Progenitor cell of endocrine pancreas (in vitro differentiated cells): ENCODE data around the gene DNAJC3. TPM values are rescaled to one million over a fixed set of nuclear protein-coding genes. Genes with fewer than 3 reads are reported as not detected.
A peak's percentile ranks its signal among the peaks of the same experiment; 100 is the strongest.

Experiments used
- DNase-seq: peaks from one replicate; pipeline ENCODE4 v3.0.0; 2021; ENCODE audit warnings: low spot score; ENCODE audit not compliant: unreplicated experiment
- H3K27ac Mint-ChIP-seq: 2 replicates; pipeline ENCODE4 v1.8.0; 2021; ENCODE audit warnings: mild to moderate bottlenecking, moderate library complexity, mixed read lengths
- H3K27me3 Mint-ChIP-seq: 2 replicates; pipeline ENCODE4 v1.8.0; 2021; ENCODE audit warnings: mixed read lengths
- H3K36me3 Mint-ChIP-seq: 2 replicates; pipeline ENCODE4 v1.8.0; 2022; ENCODE audit warnings: mixed read lengths; ENCODE audit not compliant: insufficient read depth
- H3K4me1 Mint-ChIP-seq: 2 replicates; pipeline ENCODE4 v1.8.0; 2021; ENCODE audit warnings: low read depth, mixed read lengths
- H3K4me3 Mint-ChIP-seq: 2 replicates; pipeline ENCODE4 v1.8.0; 2021; ENCODE audit warnings: low read depth, mild to moderate bottlenecking, moderate library complexity, mixed read lengths
- H3K9me3 Mint-ChIP-seq: 2 replicates; pipeline ENCODE4 v1.8.0; 2021; ENCODE audit warnings: low read depth, mixed read lengths
- CTCF ChIP-seq: fragments of 200-600 bp; sonication (generic); IDR thresholded peaks from one replicate; pipeline ENCODE4 v1.5.0; 2021; ENCODE audit warnings: antibody characterized with exemption, mild to moderate bottlenecking; ENCODE audit not compliant: unreplicated experiment
- total RNA-seq: library from RNA; stranded (reverse); gene quantifications from 2 replicates; pipeline ENCODE4 v1.2.1, GENCODE V29; 2021

The DNAJC3 gene
- total RNA-seq, 1 donor from 2014 or later, result 31.7 TPM

- Mint-ChIP-seq H3K27me3 (no peaks in the 10 kb centered on the region), H3K27ac (peak overlapping the region; percentile 93), H3K36me3 (peaks cover 5% of the 10 kb centered on the region), H3K9me3 (no peaks in the 10 kb centered on the region), H3K4me3 (peak overlapping the region; percentile 90), H3K4me1 (peaks cover 18% of the 10 kb centered on the region)
- peak; percentile 37 for DNase-seq
- no peak for TF ChIP-seq CTCF
Observed at GRCh38 chr13:95643936-95644598, 32.9 kb upstream of the DNAJC3 start.

- H3K9me3 Mint-ChIP-seq, result no peaks in the 10 kb centered on the region
Observed at GRCh38 chr13:95644601-95645052, 32.3 kb upstream of the DNAJC3 start, which contains the start of gene DZIP1. Gene DZIP1 (minus strand): TSS chr13:95644706. CDS start chr13:95642029, 2,677 bp downstream.

GRCh38 chr13:95647321-95647720 is 29.6 kb upstream of the DNAJC3 start:
- peaks cover 6% of the 10 kb centered on the region for H3K4me1 Mint-ChIP-seq
- no peak for TF ChIP-seq CTCF
- H3K27me3 Mint-ChIP-seq, result no peaks in the 10 kb centered on the region
- H3K27ac Mint-ChIP-seq, result no peak overlapping the region
- H3K36me3 Mint-ChIP-seq, result no peaks in the 10 kb centered on the region
- DNase-seq, result no peak
- H3K4me3 Mint-ChIP-seq, result no peak overlapping the region
- peaks cover 6% of the 10 kb centered on the region for H3K9me3 Mint-ChIP-seq

More at GRCh38 chr13:95644601-95645052, 32.3 kb upstream of the DNAJC3 start, which contains the start of gene DZIP1:
- peak within 1 kb of the TSS; percentile 93 for H3K27ac Mint-ChIP-seq
- TF ChIP-seq CTCF, result no peak
- H3K4me1 Mint-ChIP-seq, result peaks cover 18% of the 10 kb centered on the region
- H3K4me3 Mint-ChIP-seq, result peak within 1 kb of the TSS; percentile 90
- no peaks in the 10 kb centered on the region for H3K27me3 Mint-ChIP-seq
- H3K36me3 Mint-ChIP-seq, result peaks cover 5% of the 10 kb centered on the region
- peak; percentile 59 for DNase-seq

GRCh38 chr13:95650696-95651095 is 26.2 kb upstream of the DNAJC3 start:
- Mint-ChIP-seq H3K27me3 (peaks cover 8% of the 10 kb centered on the region), H3K4me3 (no peak overlapping the region), H3K27ac (no peak overlapping the region)

GRCh38 chr13:95652244-95652764 is 24.6 kb upstream of the DNAJC3 start:
- Mint-ChIP-seq H3K4me3 (no peak overlapping the region), H3K27me3 (peaks cover 8% of the 10 kb centered on the region), H3K27ac (no peak overlapping the region), H3K9me3 (peaks cover 6% of the 10 kb centered on the region), H3K36me3 (no peaks in the 10 kb centered on the region), H3K4me1 (peaks cover 3% of the 10 kb centered on the region)
- no peak for TF ChIP-seq CTCF
- no peak for DNase-seq

More at GRCh38 chr13:95650696-95651095, 26.2 kb upstream of the DNAJC3 start:
- TF ChIP-seq CTCF, result no peak
- H3K9me3 Mint-ChIP-seq, result peaks cover 6% of the 10 kb centered on the region
- no peaks in the 10 kb centered on the region for H3K4me1 Mint-ChIP-seq
- no peak for DNase-seq
- H3K36me3 Mint-ChIP-seq, result no peaks in the 10 kb centered on the region
